C4-2B (cell line): ENCODE measurements around the gene PALLD.

Experiments
- H3K27ac ChIP-seq: fragments of 450-650 bp; 2 replicates; pipeline ENCODE4 v1.5.1; 2017
- CTCF ChIP-seq: fragments of 450-650 bp; conservative IDR thresholded peaks from 2 replicates; pipeline ENCODE4 v1.5.1; 2017; ENCODE audit warnings: mild to moderate bottlenecking
- ZFX ChIP-seq: fragments of 450-650 bp; IDR thresholded peaks from 2 replicates; pipeline ENCODE4 v1.6.1; 2017

Gene PALLD

GRCh38 chr4:168560184-168561180, 63.6 kb downstream of the PALLD start:
- no peak for TF ChIP-seq CTCF
- H3K27ac ChIP-seq, result no peak overlapping the region

GRCh38 chr4:168562041-168562571, 65.3 kb downstream of the PALLD start:
- TF ChIP-seq CTCF, result no peak
- no peak for TF ChIP-seq ZFX
- H3K27ac ChIP-seq, result no peak overlapping the region

- no peak overlapping the region for H3K27ac ChIP-seq
- TF ChIP-seq CTCF (no peak), ZFX (no peak)
These were observed 67.2 kb downstream of the PALLD start for GRCh38 chr4:168564023-168564422.

- TF ChIP-seq ZFX (no peak), CTCF (no peak)
- H3K27ac ChIP-seq, result no peak overlapping the region
These were observed 68.3 kb downstream of the PALLD start for GRCh38 chr4:168565130-168565529.

DNA sequence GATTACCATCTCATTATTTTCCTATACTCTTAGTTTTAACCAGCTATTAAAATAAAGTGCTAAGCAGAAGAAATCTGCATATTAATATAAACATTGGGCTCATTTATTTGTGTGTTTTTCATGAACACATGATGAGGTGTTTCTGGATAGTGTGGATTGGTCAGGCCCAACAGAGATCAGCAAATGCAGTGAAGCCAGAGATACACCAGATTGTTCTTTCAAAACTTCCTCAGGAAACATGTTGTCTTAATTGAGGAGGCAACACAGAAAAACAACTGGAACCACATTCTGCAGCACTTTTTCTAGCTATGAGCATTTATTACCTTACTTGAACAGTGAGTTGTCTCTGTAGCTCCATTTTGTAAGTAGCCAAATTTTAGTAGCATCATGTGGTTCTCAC, 69.9 kb downstream of the PALLD start:
- no peak overlapping the region for H3K27ac ChIP-seq
- no peak for TF ChIP-seq ZFX
- no peak for TF ChIP-seq CTCF

DNA sequence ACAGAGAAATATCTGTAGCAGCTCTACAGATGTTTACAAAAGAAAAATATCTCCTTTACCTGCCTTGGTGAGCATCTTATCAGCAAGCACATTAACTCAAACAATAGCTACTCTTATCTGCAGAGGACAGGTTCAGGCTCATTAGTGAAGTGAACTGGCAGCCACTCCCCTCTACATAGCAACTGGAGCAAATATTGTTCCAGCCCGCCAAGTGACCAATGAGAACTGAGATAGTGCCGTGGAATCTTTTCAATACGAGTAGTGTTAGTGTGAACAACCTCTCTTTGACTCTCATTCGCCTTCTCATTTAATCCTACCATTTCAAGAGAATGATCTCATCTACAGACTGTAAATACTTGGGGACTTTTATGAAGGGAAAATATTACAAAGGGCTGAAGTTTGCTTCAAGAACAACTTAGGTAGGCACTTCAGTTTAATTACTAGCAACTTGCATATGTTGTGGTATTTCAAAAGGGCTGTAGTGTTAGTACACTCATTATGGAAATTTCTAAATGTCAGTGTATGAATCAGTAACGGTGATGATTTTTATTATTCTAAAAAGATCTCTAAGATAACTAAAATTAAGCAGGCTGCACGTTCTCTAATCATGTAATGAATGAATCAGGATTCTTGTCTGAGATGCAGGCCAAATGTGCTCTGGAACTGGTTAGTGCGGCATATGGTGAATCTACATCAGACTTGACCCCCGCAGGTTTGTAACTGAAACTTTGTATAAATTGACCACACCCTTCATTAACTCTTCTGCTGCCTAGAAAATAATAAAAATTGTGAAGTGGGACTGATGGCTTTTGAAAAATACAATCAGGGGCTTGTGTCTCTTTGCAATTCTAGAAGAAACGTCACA, 72.4 kb downstream of the PALLD start:
- TF ChIP-seq ZFX (no peak), CTCF (no peak)
- H3K27ac ChIP-seq, result no peak overlapping the region
